Measurements from ENCODE around the gene IFI27. TPM values are rescaled to one million over a fixed set of nuclear protein-coding genes. Genes with fewer than 3 reads are reported as not detected.

The IFI27 gene
- total RNA-seq, 1 donor from 2014 or later = under 0.01 TPM

DNA sequence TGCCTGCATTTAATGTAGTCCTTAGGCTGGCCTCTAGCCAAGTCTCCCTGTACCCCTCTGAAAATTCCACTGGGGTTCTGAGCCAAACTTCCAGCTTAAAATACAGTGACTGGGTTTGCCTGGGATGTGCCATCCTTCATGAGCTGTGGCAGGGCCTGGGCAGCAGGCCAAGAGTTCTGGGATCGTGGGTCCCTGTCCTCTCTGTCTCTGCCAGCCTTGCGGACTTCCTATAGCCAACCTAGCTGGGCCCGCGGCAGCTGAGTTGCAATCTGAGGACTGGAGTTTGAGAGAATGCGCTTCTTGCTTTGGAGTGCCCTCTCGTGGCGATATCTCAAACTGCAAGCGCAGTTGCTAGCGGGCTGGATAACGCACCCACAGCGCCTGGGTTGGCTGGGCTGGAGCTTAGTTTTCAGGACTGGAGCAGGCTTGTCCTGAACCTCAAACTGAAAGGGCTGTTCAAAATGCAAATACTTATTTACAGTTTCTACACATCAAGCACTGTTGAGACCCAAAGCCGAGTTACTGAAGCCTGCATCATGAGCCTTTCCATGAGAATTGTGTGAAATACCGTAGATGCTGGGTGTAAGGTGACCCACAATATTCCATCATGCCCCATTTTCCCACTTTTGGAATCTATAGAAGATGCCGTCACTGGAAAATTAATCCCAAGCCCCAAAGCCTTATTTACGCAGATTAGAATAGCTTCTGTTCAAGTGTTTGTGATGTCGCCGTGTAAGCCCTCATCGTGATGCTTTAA lies 26.2 kb downstream of the IFI27 start:
- no peaks in the 10 kb centered on the region for H3K36me3 ChIP-seq (ENCODE audit: control insufficient read depth, insufficient read depth, low read length)
- no peak for DNase-seq (ENCODE audit: low read depth)
- TF ChIP-seq, protein P1, sequence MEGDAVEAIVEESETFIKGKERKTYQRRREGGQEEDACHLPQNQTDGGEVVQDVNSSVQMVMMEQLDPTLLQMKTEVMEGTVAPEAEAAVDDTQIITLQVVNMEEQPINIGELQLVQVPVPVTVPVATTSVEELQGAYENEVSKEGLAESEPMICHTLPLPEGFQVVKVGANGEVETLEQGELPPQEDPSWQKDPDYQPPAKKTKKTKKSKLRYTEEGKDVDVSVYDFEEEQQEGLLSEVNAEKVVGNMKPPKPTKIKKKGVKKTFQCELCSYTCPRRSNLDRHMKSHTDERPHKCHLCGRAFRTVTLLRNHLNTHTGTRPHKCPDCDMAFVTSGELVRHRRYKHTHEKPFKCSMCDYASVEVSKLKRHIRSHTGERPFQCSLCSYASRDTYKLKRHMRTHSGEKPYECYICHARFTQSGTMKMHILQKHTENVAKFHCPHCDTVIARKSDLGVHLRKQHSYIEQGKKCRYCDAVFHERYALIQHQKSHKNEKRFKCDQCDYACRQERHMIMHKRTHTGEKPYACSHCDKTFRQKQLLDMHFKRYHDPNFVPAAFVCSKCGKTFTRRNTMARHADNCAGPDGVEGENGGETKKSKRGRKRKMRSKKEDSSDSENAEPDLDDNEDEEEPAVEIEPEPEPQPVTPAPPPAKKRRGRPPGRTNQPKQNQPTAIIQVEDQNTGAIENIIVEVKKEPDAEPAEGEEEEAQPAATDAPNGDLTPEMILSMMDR (IDR thresholded peaks at IDR 0.05; ENCODE audit: insufficient read depth, low read length, poor library complexity, severe bottlenecking) = peak; percentile 98

DNA sequence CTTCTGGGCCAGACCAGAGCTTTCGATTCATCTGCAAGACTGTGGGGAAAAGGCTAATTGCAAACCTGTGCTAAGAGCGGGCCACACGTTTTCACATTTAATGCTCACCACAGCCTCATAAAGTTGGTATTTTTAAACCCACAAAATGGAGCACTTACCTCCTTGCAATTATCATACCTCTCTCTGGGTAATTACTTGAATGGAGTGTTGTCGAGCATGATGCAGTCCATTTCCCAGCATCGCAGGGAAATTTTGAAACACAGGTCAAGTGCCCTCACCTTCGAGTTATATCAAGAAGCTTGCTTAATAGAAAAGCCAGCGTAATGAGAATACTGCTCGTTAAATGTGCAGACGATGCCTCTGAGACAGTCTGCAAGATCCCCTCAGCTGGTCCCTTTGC lies 27.7 kb downstream of the IFI27 start:
- no peak overlapping the region for H3K4me3 ChIP-seq (ENCODE audit: low read depth, low read length)
- peaks cover 4% of the 10 kb centered on the region for H3K27me3 ChIP-seq (ENCODE audit: control insufficient read depth, insufficient read depth, low read length)
- TF ChIP-seq, protein P1 (IDR thresholded peaks at IDR 0.05; ENCODE audit: insufficient read depth, low read length, poor library complexity, severe bottlenecking) = no peak
- H3K36me3 ChIP-seq (ENCODE audit: control insufficient read depth, insufficient read depth, low read length) = no peaks in the 10 kb centered on the region
- DNase-seq (ENCODE audit: low read depth) = no peak

More for the DNA sequence above, 26.2 kb downstream of the IFI27 start:
- Histone ChIP-seq H3K4me3 (ENCODE audit: low read depth, low read length) (no peak overlapping the region), H3K27me3 (ENCODE audit: control insufficient read depth, insufficient read depth, low read length) (peaks cover 4% of the 10 kb centered on the region)

DNA sequence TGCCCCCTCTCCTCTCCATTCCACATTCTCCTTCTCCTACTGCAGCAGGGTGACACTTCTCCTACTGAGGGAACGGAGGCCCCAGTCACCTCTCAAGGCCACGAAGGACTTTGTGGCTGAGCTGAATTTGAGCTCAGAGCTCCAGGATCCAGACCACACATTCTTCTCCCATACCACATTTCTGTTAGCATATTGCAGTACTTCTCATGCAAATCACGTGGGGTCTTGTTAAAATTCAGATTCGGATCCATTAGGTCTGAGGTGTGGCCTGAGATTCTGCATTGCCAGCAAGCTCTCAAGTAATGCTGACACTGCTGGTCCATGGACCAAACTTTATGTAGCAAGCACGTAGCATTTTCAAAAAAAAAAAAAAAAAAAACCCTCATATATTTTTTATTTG lies 28.5 kb downstream of the IFI27 start:
- TF ChIP-seq, protein P1 (IDR thresholded peaks at IDR 0.05; ENCODE audit: insufficient read depth, low read length, poor library complexity, severe bottlenecking) = no peak
- H3K27me3 ChIP-seq (ENCODE audit: control insufficient read depth, insufficient read depth, low read length) = peaks cover 4% of the 10 kb centered on the region

DNA sequence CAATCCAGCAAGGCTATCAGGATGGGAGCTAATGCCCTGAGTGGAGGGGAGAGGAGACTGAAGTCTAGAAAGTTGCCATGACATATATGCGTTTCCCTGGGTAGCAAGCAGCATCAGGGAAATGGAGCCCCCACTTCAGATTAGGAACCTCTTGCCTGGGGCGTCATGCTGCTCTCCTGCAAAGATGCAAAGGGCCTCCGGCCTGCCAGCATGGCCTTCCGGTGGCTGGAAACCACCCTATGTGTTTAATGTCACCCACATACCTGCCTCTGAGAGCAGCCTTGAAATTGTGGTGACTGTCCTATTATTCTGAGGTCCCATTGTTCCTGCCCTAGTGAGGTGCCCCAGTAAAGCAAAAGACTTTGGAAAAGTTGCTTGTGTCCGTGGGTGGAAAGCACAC lies 28.9 kb downstream of the IFI27 start:
- Histone ChIP-seq H3K4me3 (ENCODE audit: low read depth, low read length) (no peak overlapping the region), H3K27me3 (ENCODE audit: control insufficient read depth, insufficient read depth, low read length) (peaks cover 4% of the 10 kb centered on the region), H3K36me3 (ENCODE audit: control insufficient read depth, insufficient read depth, low read length) (no peaks in the 10 kb centered on the region)
- no peak for DNase-seq (ENCODE audit: low read depth)
- TF ChIP-seq, protein P1 (IDR thresholded peaks at IDR 0.05; ENCODE audit: insufficient read depth, low read length, poor library complexity, severe bottlenecking) = no peak

More for the DNA sequence above, 28.5 kb downstream of the IFI27 start:
- DNase-seq (ENCODE audit: low read depth) = no peak
- no peaks in the 10 kb centered on the region for H3K36me3 ChIP-seq (ENCODE audit: control insufficient read depth, insufficient read depth, low read length)
- no peak overlapping the region for H3K4me3 ChIP-seq (ENCODE audit: low read depth, low read length)

DNA sequence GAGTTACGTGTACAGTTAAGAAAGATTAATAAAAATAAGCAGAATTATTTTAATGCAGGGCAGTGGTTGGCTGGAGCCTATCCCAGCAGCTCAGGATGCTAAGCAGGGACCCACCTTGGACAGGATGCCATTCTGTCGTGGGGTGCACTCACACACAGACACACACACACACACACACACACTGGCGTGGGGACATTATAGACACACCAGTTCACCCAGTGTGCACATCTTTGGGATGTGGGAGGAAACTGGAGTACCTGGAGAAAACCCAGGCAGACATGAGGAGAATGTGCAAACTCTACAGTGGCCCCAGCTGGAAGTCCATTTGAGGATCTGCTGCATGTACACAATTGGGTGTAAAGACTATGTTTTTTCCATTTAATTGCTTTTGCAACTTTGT lies 31.7 kb downstream of the IFI27 start:
- DNase-seq (ENCODE audit: low read depth) = no peak
- Histone ChIP-seq H3K4me3 (ENCODE audit: low read depth, low read length) (no peak overlapping the region), H3K36me3 (ENCODE audit: control insufficient read depth, insufficient read depth, low read length) (no peaks in the 10 kb centered on the region), H3K27me3 (ENCODE audit: control insufficient read depth, insufficient read depth, low read length) (peaks cover 4% of the 10 kb centered on the region)
- TF ChIP-seq, protein P1 (IDR thresholded peaks at IDR 0.05; ENCODE audit: insufficient read depth, low read length, poor library complexity, severe bottlenecking) = no peak

DNA sequence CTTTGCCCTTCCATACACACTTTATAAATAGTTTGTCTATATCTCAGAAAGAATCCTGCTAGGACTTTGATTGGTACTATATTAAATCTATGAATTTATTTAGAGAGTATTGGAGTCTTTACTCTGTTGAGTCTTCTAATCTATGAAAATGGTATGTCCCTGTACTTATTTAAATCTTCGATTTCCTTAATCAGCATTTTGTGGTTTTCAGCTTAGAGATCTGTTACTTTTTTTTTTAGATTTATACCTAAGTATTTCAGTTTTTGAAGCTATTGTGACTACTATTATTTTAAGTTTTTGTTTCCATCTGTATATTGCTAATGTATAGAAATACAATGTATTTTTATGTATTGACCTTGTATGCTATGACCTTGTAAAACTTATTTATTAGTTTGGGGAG lies 32.3 kb downstream of the IFI27 start:
- no peak for DNase-seq (ENCODE audit: low read depth)
- Histone ChIP-seq H3K4me3 (ENCODE audit: low read depth, low read length) (no peak overlapping the region), H3K36me3 (ENCODE audit: control insufficient read depth, insufficient read depth, low read length) (no peaks in the 10 kb centered on the region), H3K27me3 (ENCODE audit: control insufficient read depth, insufficient read depth, low read length) (peaks cover 4% of the 10 kb centered on the region)
- TF ChIP-seq, protein P1 (IDR thresholded peaks at IDR 0.05; ENCODE audit: insufficient read depth, low read length, poor library complexity, severe bottlenecking) = no peak

Data from kidney epithelial cell (primary cell).